Stimulated activated CD8-positive, alpha-beta memory T cell treated with anti-CD3 and anti-CD28 coated beads, Interleukin-4, amount 100 ng/mL, for 4 hours (primary cell): ENCODE data around the gene LTBP4.
A peak's percentile ranks its signal among the peaks of the same experiment; 100 is the strongest.
"Not testable (repeated sequence)": the region's sequence is repeated elsewhere in the genome, so short reads cannot be mapped to it uniquely, and the experiment has no call there.

Source experiments
- DNase-seq, 2 donors: peaks; one replicate each; pipeline ENCODE4 v3.0.0-alpha.2; 2020; ENCODE audit warnings: low read depth in 2 of 2, low spot score in 1 of 2

Gene LTBP4, protein sequence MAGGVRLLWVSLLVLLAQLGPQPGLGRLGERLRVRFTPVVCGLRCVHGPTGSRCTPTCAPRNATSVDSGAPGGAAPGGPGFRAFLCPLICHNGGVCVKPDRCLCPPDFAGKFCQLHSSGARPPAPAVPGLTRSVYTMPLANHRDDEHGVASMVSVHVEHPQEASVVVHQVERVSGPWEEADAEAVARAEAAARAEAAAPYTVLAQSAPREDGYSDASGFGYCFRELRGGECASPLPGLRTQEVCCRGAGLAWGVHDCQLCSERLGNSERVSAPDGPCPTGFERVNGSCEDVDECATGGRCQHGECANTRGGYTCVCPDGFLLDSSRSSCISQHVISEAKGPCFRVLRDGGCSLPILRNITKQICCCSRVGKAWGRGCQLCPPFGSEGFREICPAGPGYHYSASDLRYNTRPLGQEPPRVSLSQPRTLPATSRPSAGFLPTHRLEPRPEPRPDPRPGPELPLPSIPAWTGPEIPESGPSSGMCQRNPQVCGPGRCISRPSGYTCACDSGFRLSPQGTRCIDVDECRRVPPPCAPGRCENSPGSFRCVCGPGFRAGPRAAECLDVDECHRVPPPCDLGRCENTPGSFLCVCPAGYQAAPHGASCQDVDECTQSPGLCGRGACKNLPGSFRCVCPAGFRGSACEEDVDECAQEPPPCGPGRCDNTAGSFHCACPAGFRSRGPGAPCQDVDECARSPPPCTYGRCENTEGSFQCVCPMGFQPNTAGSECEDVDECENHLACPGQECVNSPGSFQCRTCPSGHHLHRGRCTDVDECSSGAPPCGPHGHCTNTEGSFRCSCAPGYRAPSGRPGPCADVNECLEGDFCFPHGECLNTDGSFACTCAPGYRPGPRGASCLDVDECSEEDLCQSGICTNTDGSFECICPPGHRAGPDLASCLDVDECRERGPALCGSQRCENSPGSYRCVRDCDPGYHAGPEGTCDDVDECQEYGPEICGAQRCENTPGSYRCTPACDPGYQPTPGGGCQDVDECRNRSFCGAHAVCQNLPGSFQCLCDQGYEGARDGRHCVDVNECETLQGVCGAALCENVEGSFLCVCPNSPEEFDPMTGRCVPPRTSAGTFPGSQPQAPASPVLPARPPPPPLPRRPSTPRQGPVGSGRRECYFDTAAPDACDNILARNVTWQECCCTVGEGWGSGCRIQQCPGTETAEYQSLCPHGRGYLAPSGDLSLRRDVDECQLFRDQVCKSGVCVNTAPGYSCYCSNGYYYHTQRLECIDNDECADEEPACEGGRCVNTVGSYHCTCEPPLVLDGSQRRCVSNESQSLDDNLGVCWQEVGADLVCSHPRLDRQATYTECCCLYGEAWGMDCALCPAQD (N-terminal part only)

DNA sequence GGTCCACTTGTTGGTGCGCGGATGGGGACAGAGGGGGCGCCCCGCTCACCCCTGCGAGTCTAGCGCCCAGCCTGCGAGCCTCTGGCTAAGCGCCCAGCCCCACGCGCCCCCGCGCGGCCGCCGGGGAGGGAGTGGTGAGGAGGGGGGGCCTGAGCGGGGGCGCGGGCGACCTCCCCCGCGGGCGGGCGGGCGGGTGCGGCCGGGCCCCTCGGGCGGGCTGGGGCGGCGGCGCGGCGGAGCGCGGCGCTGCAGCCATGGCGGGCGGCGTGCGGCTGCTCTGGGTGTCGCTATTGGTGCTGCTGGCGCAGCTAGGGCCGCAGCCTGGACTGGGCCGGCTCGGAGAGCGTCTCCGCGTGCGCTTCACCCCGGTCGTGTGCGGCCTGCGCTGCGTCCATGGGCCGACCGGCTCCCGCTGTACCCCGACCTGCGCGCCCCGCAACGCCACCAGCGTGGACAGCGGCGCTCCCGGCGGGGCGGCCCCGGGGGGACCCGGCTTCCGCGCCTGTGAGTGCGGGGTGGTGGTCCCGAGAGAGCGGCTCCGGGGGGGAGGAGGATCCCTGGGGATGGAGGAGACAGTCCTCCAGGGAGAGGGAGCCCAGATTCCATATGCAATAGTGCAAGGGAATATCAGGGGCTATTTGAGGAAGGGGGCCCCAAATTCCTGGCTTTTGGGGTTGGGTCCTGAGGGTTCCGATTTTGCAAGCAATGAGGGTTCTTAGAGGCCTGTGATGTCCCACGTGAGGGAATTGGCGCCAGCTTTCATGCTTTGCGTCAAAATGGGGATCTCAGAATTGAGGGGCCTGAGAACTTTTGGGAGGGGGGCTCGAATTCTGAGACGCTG is at the start of gene LTBP4:
Gene LTBP4, plus strand, starts transcription at position 236 of the 841 bp plus-strand sequence. Its CDS starts 19 bp downstream, at position 255.
- DNase-seq = no peak

DNA sequence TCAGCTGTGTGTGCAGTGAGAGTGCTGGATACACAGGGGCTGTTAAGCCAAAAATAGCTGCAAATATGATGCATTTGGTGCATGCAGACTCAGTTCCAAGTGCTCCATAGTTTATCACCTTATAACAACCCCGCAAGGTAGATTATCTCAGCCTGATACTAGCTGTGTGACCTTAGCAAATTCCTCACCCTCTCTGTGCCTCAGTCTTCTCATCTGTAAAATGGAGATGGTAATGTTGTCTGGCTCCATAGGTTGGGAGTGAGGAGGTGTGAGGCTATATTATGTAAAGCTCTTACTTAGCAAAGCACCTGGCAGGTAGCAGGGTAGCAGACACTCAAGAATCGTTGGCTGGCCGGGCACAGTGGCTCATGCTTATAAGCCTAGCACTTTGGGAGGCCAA is 48.3 kb upstream of the LTBP4 start:
- DNase-seq = no peak

GRCh38 chr19:40553885-40554857 is 47.0 kb upstream of the LTBP4 start:
- no peak for DNase-seq

- no peak for DNase-seq
Observed at GRCh38 chr19:40555978-40556689, 45.0 kb upstream of the LTBP4 start.

DNA sequence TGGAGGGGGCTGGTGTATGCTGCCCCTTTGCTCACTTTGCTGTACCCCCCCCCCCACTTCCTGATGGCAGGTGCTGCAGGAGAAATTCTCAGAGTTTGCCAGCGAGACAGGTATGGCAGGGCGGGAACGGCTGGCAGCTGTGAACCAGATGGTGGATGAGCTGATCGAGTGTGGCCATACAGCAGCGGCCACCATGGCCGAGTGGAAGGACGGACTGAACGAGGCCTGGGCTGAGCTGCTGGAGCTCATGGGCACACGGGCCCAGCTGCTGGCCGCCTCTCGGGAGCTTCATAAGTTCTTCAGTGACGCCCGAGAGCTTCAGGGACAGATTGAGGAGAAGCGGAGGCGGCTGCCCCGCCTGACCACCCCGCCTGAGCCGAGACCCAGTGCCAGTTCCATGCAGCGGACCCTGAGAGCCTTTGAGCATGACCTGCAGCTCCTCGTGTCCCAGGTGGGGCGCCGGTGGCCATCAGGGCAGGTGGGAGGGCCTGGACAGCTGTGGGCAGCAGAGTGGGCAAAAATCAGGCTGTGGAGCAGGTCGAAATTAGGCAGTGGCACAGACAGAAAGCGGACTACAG is 44.1 kb upstream of the LTBP4 start:
- no peak for DNase-seq

DNA sequence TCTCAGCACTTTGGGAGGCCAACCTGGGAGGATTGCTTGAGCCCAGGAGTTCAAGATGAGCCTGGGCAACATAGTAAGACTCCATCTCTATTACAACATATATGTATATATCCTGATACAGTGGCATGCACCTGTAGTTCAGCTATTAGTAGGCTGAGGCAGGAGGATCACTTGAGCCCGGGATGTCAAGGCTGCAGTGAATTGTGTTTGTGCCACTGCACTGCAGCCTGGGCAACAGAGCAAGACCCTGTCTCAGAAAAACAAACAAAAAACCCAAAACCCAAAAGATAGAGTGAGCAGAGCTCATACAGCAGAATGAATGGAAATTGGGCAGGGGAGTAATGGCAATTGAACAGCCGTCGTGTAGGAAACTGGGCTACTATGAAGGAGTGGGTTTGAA is 41.8 kb upstream of the LTBP4 start:
- DNase-seq = no peak

DNA sequence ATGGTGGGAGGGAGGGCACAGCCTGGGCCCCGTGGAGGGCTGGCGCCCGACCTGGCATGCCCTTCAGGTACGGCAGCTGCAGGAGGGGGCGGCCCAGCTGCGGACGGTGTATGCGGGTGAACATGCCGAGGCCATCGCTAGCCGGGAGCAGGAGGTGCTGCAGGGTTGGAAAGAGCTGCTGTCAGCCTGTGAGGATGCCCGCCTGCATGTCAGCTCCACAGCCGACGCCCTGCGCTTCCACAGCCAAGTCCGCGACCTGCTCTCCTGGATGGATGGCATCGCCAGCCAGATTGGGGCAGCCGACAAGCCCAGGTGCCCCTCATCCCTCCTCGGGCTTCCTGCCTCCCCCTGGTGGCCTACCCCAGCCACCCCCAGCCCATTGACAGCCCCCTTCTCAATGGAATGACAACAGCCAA is 41.1 kb upstream of the LTBP4 start:
- no peak for DNase-seq

GRCh38 chr19:40561947-40562346 is 39.2 kb upstream of the LTBP4 start:
- DNase-seq = no peak

- DNase-seq = not testable (repeated sequence)
Observed at GRCh38 chr19:40564535-40564934, 36.6 kb upstream of the LTBP4 start.

DNA sequence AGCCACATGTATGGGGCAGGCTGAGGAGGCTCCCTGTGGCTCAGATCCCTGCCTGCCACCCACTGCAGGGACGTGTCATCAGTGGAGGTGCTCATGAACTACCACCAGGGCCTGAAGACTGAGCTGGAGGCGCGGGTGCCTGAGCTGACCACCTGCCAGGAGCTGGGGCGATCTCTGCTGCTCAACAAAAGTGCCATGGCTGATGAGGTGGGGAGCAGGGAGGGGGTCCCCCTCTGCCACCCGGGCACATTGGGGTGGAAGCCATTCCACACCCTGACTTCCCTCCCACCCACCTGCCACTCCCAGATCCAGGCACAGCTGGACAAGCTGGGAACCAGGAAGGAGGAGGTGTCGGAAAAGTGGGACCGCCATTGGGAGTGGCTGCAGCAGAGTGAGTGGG is 35.8 kb upstream of the LTBP4 start:
- no peak for DNase-seq

DNA sequence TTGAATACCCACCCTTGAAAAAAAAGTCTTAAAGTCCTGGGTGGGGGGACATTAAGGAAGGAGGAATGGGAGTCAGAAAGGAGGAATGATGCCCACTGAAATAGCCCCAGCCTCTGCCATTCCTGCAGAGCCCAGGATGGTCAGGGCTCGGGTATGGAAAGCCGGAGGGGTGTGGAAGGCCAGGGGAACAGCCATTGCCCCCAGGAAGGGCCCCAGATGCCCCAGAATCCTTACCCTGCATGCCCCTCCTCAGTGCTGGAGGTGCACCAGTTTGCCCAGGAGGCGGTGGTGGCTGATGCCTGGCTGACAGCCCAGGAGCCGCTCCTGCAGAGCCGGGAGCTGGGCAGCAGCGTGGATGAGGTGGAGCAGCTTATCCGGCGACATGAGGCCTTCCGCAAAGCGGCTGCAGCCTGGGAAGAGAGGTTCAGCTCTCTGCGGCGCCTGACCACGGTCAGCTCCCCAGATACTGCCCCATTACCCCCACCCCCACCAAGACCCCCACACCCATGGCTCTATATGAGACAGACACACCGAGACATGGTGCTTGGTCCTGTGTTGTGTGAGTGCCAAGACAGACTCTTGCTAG is 35.2 kb upstream of the LTBP4 start:
- DNase-seq = no peak

DNA sequence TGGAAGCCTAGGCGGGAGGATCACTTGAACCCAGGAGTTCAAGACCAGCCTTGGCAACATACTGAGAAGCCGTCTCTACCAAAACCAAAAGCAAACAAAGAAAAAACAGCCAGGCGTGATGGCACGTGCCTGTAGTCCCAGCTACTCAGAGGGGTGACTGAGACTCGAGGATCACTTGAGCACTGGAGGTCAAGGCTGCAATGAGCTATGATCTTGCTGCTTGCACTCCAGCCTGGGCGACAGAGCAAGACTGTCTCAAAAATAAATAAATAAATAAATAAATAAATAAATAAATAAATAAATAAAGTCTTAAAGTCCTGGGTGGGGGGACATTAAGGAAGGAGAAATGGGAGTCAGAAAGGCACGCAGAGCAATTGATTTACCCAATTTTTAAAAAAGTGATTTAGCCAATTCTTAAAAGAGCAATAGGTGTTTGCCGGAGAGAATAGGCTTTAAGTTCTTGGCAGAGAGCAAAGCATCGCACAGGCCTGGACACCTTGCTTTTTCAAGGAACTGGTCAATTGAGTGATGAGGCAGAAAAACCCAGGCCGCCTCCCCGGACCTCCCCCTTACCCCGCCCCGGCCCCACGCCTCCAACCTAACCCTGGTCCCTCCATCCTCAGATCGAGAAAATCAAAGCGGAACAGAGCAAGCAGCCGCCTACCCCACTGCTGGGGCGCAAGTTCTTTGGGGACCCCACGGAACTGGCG is 34.0 kb upstream of the LTBP4 start:
- no peak for DNase-seq

DNA sequence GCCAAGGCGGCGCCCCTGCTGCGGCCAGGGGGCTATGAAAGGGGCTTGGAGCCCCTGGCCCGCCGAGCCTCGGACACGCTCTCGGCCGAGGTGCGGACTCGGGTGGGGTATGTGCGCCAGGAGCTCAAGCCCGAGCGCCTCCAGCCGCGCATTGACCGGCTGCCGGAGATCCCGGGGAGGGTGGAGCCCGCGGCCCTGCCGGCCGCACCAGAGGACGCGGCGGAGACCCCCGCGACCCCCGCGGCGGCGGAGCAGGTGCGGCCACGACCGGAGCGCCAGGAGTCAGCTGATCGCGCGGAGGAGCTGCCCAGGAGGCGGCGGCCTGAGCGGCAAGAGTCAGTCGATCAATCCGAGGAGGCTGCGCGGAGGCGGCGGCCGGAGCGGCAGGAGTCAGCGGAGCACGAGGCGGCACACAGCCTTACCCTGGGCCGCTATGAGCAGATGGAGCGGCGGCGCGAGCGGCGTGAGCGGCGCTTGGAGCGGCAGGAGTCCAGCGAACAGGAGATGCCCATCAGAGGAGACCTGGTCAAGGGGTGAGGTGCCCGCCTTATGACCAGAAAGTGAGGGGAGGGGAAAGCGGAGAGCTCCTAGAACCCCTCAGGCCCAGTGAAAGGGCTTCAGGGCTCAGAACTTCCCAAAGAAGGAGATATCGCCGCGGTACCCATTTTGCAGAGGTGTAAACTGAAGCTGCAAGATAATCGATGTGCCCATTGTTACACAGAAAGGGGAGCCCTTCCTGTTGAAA is 33.2 kb upstream of the LTBP4 start:
- no peak for DNase-seq

DNA sequence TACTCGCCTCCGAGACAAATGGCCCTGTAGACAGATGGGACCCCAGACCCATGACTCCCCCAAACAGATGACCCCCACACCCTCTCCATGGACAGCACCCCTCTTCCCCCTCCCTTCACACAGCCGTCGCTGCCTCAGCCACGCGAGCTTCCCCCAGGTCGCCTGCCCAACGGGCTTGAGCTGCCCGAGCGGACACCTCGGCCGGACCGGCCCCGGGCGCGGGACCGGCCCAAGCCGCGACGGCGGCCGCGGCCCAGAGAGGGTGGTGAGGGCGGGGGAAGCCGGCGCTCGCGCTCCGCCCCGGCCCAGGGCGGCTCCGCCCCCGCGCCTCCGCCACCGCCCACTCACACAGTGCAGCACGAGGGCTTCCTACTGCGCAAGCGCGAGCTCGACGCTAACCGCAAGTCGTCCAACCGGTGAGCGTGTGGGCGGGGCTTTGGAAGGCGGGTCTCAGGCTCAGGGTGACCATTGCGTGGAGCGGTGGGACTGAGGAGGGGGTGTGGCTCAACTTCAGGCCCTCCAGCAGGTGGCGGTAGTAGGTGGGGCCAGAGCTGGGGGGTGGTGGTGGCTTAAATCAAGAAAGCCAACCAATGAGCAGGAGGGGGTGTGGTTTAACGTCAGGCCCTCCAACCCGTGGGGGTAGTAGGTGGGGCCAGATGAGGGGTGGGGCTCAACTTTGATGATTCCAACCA is 30.7 kb upstream of the LTBP4 start:
- DNase-seq = peak; percentile 82 to 86

DNA sequence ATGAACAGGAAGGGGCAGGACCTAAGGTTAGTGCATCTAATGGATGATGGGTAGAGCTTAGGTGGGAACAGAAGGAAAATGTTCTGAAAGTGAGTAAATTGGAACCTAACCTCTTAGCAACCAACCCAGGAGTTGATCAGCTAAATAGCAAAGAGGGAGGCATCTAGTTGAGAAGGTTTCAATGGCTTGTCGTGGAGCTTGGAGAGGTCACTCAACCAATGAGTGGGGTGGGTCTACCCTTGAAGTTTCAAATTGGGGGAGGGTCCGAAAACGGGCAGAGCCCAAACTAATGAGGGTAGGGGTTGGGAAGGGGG is 30.2 kb upstream of the LTBP4 start:
- DNase-seq = no peak
